Uterus (tissue), 4 donors: ENCODE measurements around the gene PDZD4. TPM values are rescaled to one million over a fixed set of nuclear protein-coding genes. Genes with fewer than 3 reads are reported as not detected.

Source experiments
- DNase-seq, 2 donors: peaks; one replicate each; pipeline ENCODE4 v3.0.0-alpha.2; 2019 to 2020
- H3K27ac ChIP-seq, 2 donors: fragments of 200-600 bp; sonication (generic); 1 replicate in 1 of 2; 2 replicates in 1 of 2; pipeline ENCODE4 v1.5.1; 2016 to 2018
- H3K27me3 ChIP-seq, 2 donors: fragments of 200-600 bp; sonication (generic); one replicate each; pipeline ENCODE4 v1.5.1; 2018 to 2019; ENCODE audit warnings: control low read depth in 1 of 2
- H3K36me3 ChIP-seq, 2 donors: fragments of 200-600 bp; sonication (generic); one replicate each; pipeline ENCODE4 v1.5.1; 2019; ENCODE audit warnings: control low read depth in 1 of 2
- H3K4me1 ChIP-seq, 2 donors: fragments of 200-600 bp; sonication (generic); one replicate each; pipeline ENCODE4 v1.5.1; 2018 to 2019; ENCODE audit warnings: control low read depth in 1 of 2
- H3K4me3 ChIP-seq, 2 donors: fragments of 200-600 bp; sonication (generic); 1 replicate in 1 of 2; 2 replicates in 1 of 2; pipeline ENCODE4 v1.5.1; 2018 to 2019; ENCODE audit warnings: mild to moderate bottlenecking in 1 of 2
- H3K9me3 ChIP-seq, 2 donors: fragments of 200-600 bp; sonication (generic); one replicate each; pipeline ENCODE4 v1.5.1; 2019; ENCODE audit warnings: control low read depth in 1 of 2
- POLR2A ChIP-seq, 2 donors: fragments of 450-650 bp; IDR thresholded peaks; one replicate each; pipeline ENCODE4 v1.6.1; 2016; ENCODE audit warnings: antibody characterized with exemption in 2 of 2, mild to moderate bottlenecking in 1 of 2, moderate library complexity in 1 of 2
- intact Hi-C: fragments of 100-400 bp; cut with DNase I; formaldehyde crosslinking; loops from one replicate; pipeline ENCODE4 v1.15.1; 2023; ENCODE audit warnings: low total_unique reads
- total RNA-seq, 4 donors: library from RNA; depleted of rRNA in 3 of 4; stranded (reverse); fragments of >200 nt in 3 of 4; gene quantifications; one replicate each; pipeline versions ENCODE4 v1.1.0 to v1.2.4, GENCODE V29; 2014 to 2023
- TF ChIP-seq, protein P1 (sequence below), 4 experiments: fragments of 200-600 bp in 2 of 4; fragments of 450-650 bp in 2 of 4; sonication (generic) in 2 of 4; IDR thresholded peaks; one replicate each; pipeline ENCODE4 v1.5.1; 2016 to 2019; ENCODE audit warnings: antibody characterized with exemption in 4 of 4, mild to moderate bottlenecking in 2 of 4, moderate library complexity in 1 of 4
- donor health status: DM: yes; HTN: yes; CAD: no.

Gene PDZD4
- total RNA-seq, 4 donors from 2014 or later = 2.6 to 21.3 (median 16.8) TPM

GRCh38 chrX:153797415-153798015 is 32.8 kb downstream of the PDZD4 start:
- Histone ChIP-seq H3K36me3 (no peaks in the 10 kb centered on the region), H3K27ac (no peak overlapping the region), H3K4me3 (no peak overlapping the region), H3K27me3 (no peaks in the 10 kb centered on the region), H3K9me3 (no peaks in the 10 kb centered on the region), H3K4me1 (peaks cover 0 to 9% of the 10 kb centered on the region in 2 donors)
- intact Hi-C loops = no loop called here
- DNase-seq = no peak
- TF ChIP-seq, protein P1, sequence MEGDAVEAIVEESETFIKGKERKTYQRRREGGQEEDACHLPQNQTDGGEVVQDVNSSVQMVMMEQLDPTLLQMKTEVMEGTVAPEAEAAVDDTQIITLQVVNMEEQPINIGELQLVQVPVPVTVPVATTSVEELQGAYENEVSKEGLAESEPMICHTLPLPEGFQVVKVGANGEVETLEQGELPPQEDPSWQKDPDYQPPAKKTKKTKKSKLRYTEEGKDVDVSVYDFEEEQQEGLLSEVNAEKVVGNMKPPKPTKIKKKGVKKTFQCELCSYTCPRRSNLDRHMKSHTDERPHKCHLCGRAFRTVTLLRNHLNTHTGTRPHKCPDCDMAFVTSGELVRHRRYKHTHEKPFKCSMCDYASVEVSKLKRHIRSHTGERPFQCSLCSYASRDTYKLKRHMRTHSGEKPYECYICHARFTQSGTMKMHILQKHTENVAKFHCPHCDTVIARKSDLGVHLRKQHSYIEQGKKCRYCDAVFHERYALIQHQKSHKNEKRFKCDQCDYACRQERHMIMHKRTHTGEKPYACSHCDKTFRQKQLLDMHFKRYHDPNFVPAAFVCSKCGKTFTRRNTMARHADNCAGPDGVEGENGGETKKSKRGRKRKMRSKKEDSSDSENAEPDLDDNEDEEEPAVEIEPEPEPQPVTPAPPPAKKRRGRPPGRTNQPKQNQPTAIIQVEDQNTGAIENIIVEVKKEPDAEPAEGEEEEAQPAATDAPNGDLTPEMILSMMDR (IDR thresholded peaks at IDR 0.05) = no peak
- no peak for TF ChIP-seq POLR2A (IDR thresholded peaks at IDR 0.05)

DNA sequence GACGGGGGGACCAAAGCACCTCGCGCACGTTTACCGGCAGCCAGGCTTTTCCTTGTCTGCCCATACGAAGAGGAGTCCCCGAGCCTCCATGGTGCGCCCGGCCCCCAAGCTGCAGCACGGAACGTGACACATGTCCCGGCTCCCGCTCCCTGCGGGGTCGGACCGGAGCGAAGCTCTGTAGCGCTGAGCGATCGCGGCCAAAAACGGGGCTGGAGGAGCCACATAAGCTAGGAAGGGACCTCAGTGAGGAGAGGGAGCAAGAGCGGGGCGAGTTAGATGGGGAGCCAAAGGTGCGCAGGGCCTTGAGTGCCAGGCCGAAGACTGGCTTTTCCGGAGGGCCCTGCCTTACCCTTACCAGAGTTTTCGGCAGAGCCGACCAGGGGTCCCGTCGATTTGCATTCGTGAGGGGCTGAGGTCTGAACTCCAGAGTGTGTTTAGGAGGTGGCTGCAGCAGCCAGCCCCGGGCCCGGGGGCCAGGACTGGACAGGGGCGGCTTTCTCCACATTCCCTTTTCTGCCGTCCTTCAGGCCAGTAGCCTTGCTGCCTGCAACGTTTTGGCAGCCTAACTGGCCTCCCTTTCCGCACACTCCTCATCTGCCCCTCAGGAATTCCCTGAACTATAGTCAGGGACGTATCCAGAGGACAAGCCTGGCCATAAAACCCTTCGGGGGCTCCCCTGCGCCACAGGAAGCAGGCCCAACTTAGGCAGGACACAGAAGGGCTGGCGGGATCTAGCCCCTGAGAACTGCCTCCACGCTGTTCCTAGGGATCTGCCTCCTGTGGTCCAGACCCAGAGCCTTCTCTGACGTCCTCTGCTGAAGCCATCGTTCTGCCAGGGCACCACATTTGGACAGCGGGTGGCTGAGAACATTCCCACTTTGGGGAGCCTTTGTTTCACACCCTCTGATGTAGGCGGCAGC is 35.2 kb downstream of the PDZD4 start:
- Histone ChIP-seq H3K27ac (peak overlapping the region; percentile 89 to 95), H3K36me3 (no peaks in the 10 kb centered on the region), H3K4me1 (peaks cover 0 to 9% of the 10 kb centered on the region in 2 donors), H3K4me3 (peak overlapping the region; percentile 57 to 74), H3K27me3 (no peaks in the 10 kb centered on the region), H3K9me3 (no peaks in the 10 kb centered on the region)
- intact Hi-C loops = no loop called here
- TF ChIP-seq, protein P1 (IDR thresholded peaks at IDR 0.05) = no peak
- no peak for TF ChIP-seq POLR2A (IDR thresholded peaks at IDR 0.05)
- DNase-seq = no peak

DNA sequence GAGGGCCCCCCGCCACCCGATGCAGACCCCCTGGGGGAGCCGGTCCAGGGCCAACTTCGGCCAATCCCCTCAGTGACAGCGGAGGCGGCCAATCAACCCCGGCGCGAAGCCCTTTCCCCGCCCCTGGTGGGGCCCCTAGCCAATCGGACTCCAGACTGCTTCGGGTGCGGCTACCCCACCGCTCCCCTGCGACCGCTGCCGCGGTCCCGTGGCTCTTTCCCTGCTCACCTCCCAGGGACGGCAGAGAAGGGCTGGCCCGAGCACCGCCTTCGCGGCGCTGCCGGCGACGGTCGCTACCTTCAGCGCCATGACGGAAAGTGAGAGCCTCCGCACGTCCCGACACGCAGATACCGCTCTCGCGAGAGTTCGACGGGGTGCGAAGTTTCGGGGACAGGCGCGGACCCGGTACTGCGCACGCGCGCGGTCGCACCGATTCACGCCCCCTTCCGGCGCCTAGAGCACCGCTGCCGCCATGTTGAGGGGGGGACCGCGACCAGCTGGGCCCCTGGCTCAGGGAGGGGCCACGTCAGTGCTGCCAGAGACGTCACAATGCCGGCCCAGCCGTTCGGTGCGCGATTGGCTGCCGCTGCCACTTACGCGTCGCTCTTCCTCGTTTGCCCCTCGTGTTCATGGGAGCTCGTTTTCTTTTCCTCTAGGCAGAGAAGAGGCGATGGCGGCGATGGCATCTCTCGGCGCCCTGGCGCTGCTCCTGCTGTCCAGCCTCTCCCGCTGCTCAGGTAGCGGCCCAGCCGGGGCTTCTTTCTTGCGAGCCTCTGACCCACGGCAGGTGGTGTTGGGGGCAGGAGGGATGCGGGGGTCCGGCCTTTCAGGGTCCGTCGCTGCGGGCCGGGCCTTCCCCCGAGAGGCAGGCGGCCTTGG is 36.1 kb downstream of the PDZD4 start, which contains the start of the genes IDH3G and SSR4:
IDH3G (minus strand) TSS at position 358 of the 879 bp plus-strand sequence; CDS start at position 309, 49 bp downstream.
SSR4 (plus strand) TSS at position 651 of the 879 bp plus-strand sequence; CDS start at position 671, 20 bp downstream.
- no peaks in the 10 kb centered on the region for H3K9me3 ChIP-seq
- intact Hi-C loops = no loop called here
- H3K36me3 ChIP-seq = no peaks in the 10 kb centered on the region
- H3K4me3 ChIP-seq = peak within 1 kb of the TSS; percentile 57 to 74
- peak; percentile 90 to 93 for DNase-seq
- TF ChIP-seq, protein P1 (IDR thresholded peaks at IDR 0.05) = peak in 2 of 4 experiments; percentile 16 to 35
- TF ChIP-seq POLR2A (IDR thresholded peaks at IDR 0.05) = peak; percentile 15 to 65
- no peaks in the 10 kb centered on the region for H3K27me3 ChIP-seq
- H3K4me1 ChIP-seq = peaks cover 0 to 9% of the 10 kb centered on the region in 2 donors
- peak within 1 kb of the TSS; percentile 89 to 95 for H3K27ac ChIP-seq

GRCh38 chrX:153793291-153793690 is 37.1 kb downstream of the PDZD4 start:
- no peak for DNase-seq
- Histone ChIP-seq H3K27me3 (no peaks in the 10 kb centered on the region), H3K4me3 (peak overlapping the region; percentile 57 to 74), H3K9me3 (no peaks in the 10 kb centered on the region), H3K36me3 (no peaks in the 10 kb centered on the region), H3K27ac (peak overlapping the region; percentile 89 to 95), H3K4me1 (peaks cover 0 to 9% of the 10 kb centered on the region in 2 donors)
- TF ChIP-seq, protein P1 (IDR thresholded peaks at IDR 0.05) = no peak
- TF ChIP-seq POLR2A (IDR thresholded peaks at IDR 0.05) = no peak
- intact Hi-C loops = no loop called here
